Epithelial cell of esophagus (primary cell): Measurements from ENCODE around the gene KLRD1.
A peak's percentile ranks its signal among the peaks of the same experiment; 100 is the strongest.
"Not testable (repeated sequence)": the region's sequence is repeated elsewhere in the genome, so short reads cannot be mapped to it uniquely, and the experiment has no call there.

Source experiments
- DNase-seq: peaks from one replicate; pipeline ENCODE4 v3.0.0; 2010; ENCODE audit warnings: low read depth
- H3K4me3 ChIP-seq: 2 replicates; pipeline ENCODE4 v1.5.1; 2011; ENCODE audit warnings: mild to moderate bottlenecking, low read length, control low read depth
- TF ChIP-seq, protein P1 (sequence below): IDR thresholded peaks from 2 replicates; pipeline ENCODE4 v1.5.1; 2011; ENCODE audit warnings: low read depth, mild to moderate bottlenecking, low read length, control low read depth, inconsistent platforms; ENCODE audit not compliant: insufficient read depth; ENCODE audit errors: missing control alignments

KLRD1 gene

DNA sequence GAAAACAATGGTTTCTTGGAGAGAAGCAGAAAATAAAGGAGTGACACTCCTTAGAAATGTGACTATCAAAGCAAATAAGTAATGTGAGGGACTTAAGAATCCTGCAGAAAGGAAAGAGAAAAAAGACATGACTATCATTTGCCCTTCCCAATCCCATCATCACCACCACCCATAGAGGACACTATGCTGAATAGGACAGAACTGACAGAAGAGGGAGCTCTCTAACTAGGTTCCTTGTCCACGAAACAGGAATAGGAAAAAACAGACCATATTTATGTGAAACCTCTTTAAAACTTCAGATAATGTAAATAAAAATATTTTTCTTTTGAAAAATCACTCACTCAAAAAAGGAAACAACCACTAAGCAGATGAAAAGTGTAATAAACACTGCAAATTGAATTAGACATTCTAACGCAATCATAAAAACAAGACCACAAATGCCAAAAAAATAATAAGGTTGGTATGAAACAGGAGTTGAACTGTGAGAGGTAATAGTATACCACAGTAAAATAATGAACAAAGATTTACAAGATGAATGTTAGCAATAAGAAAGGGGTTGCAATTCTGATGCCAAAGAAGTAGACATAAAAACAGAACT is 24.1 kb downstream of the KLRD1 start:
- TF ChIP-seq, protein P1, sequence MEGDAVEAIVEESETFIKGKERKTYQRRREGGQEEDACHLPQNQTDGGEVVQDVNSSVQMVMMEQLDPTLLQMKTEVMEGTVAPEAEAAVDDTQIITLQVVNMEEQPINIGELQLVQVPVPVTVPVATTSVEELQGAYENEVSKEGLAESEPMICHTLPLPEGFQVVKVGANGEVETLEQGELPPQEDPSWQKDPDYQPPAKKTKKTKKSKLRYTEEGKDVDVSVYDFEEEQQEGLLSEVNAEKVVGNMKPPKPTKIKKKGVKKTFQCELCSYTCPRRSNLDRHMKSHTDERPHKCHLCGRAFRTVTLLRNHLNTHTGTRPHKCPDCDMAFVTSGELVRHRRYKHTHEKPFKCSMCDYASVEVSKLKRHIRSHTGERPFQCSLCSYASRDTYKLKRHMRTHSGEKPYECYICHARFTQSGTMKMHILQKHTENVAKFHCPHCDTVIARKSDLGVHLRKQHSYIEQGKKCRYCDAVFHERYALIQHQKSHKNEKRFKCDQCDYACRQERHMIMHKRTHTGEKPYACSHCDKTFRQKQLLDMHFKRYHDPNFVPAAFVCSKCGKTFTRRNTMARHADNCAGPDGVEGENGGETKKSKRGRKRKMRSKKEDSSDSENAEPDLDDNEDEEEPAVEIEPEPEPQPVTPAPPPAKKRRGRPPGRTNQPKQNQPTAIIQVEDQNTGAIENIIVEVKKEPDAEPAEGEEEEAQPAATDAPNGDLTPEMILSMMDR: peak; percentile 90
- no peak overlapping the region for H3K4me3 ChIP-seq
- DNase-seq: peak; percentile 68

DNA sequence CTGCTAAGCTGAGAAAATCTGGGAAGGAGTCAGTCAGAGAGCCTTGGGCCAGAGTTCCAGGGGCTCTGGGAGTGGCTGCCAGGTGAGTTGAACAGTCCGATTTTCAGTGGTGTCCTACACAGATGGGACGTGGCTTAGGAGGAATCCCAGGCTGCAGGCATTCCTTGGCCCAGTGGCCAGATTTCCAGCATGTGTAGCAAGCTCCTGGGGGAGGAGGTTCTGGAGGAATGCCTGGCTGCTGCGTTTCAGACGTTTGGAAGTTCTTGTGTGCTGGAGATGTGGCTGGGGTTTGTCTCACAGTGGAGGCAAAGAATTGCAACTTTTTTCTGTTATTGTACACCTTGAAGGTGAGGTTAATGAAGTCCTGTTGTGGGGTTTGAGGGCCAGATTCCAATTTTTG is 28.5 kb downstream of the KLRD1 start:
- DNase-seq, H3K4me3 ChIP-seq: not testable (repeated sequence)

DNA sequence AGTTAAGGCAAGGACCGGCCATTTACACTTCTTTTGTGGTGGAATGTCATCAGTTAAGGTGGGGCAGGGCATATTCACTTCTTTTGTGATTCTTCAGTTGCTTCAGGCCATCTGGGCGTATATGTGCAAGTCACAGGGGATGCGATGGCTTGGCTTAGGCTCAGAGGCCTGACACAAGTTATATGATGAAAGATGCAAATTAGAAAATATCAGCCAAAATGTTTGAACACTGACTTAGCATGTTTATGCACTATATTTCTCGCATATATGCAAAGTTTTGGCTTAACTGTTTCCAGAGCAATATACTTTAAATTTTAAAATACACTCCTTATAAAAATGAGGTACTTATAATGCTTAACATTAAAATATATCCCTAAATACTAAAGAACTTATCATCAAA is 30.8 kb downstream of the KLRD1 start:
- DNase-seq, H3K4me3 ChIP-seq: not testable (repeated sequence)

DNA sequence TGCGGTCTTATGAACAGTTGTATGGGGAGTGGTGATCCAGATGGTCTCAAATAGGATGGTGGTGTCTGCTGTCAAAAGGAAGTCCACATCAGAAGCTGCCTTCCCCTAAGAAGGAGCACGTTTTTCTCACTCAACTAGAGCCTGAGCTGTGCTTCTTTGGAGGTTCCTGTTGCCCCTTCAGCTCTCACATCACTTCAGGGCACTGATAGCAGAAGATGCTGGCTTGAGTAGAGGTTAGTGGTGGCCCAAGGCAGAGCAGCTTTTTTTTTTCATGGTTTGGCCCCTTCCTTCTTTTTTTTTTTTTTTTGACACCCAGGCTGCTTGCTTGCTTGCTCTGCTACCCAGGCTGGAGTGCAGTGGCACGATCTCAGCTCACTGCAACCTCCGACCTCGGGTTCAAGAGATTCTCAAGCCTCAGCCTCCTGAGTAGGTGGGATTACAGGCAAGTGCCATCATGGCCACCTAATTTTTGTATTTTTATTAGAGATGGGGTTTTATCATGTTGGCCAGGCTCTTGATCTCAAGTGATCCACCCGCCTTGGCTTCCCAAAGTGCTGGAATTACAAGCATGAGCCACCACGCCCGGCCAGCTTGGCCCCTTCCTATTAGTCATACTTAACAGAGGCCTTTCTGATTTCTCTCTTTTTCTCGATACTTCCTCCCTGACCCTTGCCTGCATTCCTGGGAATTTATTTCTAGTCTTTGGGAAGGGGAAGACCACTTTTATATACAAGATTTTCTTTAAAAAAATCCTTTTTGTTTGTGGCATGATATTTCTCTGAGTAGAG is 31.6 kb downstream of the KLRD1 start:
- no peak overlapping the region for H3K4me3 ChIP-seq
- DNase-seq: peak; percentile 43
- TF ChIP-seq, protein P1: no peak

DNA sequence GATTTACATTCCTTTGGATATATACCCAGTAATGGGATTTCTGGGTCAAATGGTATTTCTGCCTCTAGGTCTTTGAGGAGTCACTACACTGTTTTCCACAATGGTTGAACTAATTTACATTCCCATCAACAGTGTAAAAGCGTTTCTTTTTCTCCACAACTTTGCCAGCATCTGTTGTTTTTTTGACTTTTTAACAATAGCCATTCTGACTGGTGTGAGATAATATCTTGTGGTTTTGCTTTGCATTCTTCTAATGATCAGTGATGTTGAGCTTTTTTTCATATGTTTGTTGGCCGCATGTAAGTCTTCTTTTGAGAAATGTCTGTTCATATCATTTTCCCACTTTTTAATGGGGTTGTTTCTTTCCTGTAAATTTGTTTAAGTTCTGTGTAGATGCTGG is 33.3 kb downstream of the KLRD1 start:
- not testable (repeated sequence) for H3K4me3 ChIP-seq, DNase-seq

DNA sequence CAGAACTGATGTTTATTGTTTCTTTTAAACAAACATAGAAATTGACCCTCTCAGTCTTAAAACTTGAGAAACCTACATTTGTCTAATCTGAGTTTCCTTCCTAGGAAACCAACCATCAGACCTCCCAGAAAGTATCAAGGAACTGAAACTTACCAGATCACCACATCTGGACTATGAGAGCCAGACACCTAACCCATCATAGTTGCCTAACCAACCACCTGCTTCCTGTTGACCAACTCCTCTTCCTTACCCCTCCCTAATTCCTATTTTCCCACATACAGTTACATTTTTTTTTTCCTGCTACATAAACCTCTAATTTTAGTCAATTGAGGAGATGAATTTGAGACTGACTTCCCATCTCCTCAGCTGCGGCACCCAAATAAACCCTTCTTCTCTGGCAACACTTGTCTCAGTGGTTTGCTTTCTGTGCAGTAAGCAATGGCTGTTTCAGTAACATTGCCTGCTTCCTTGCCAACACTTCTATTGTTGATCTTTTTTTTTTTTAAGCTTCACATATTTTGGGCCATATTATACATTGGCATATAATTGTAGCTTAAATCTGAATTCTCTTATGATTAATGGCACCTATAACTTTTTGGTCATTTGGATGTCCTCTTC is 34.3 kb downstream of the KLRD1 start:
- TF ChIP-seq, protein P1: no peak
- H3K4me3 ChIP-seq: no peak overlapping the region
- DNase-seq: no peak

DNA sequence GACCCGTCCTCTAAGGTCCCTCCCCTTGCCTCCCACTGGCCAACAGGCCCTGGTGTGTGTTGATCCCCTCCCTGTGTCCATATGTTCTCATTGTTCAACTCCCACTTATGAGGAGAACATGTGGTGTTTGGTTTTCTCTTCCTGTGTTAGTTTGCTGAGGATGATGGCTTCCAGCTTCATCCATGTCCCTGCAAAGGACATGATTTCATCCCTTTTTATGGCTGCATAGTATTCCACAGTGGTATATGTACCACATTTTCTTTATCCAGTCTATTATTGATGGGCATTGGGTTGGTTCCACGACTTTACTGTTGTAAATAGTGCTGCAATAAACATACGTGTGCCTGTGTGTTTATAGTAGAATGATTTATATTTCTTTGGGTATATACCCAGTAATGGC is 43.8 kb downstream of the KLRD1 start:
- not testable (repeated sequence) for H3K4me3 ChIP-seq, DNase-seq

DNA sequence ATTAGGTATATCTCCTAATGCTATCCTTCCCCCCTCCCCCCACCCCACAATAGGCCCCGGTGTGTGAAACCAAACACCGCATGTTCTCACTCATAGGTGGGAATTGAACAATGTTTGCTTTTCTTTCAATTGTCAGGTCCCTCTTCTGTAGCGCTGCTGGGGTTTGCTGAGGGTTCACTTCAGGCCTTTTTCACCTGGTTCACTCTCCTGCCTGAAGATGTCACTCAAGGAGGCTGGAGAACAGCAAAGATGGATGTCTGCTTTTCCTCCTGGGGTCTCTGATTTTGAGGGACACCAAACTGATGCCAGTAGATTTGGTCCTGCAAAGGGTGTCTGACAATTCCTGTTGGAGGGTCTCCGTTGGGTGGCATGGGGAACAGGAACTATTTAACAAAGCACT is 46.4 kb downstream of the KLRD1 start:
- no peak overlapping the region for H3K4me3 ChIP-seq
- DNase-seq: no peak
- TF ChIP-seq, protein P1: no peak

DNA sequence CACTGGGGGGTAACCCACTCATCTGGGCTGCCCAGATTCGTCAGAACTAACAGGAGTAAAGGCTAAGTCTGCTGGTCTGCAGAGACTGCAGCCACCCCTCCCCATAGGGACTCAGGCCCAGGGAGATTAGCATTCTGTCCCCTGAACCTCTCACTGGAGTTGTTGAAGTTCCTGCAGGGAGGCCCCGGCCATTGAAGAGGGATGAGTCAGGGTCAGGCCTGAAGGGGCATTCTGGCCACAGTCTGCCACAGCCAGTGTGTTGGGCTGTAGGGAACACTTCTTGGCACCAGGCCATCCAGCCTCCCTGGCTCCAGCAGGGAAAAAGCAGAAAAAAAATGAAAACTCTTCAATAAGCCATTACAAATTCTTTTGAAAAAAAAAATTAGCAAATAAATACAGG is 46.8 kb downstream of the KLRD1 start:
- H3K4me3 ChIP-seq: no peak overlapping the region
- TF ChIP-seq, protein P1: no peak
- no peak for DNase-seq
